NCI-H82 treated with DMSO at 0.1 percent for 48 hours (cell line): Measurements from ENCODE around the gene AFDN.

ENCODE experiments used
- DNase-seq: peaks from one replicate; lab custom pipeline; 2025; ENCODE audit not compliant: unreplicated experiment; lab: John Stamatoyannopoulos, UW

The AFDN gene

DNA sequence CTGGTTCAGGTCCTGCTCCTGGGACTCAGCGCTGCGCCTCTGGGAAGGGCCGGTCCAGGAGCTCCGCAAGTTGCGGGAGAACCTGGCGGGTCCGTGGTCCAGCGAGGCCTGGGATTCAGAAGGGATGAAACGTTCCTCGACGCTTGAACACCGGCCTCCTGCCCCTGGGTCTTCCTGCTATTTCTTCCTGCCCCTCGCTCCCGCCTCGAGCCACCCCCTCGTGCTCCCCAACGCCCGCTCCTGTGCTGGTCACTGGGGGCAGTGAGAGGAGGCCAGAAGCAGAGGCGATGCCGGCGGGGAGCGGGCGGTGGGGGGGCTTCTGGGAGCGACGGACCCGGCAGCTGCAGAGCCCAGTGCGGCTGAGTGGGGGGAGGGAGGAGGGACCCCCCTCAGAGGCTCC, 150.0 kb downstream of the AFDN start:
- DNase-seq = no peak

- no peak for DNase-seq
These were observed 151.2 kb downstream of the AFDN start for GRCh38 chr6:167977717-167978467.

GRCh38 chr6:167978607-167979006, 151.9 kb downstream of the AFDN start:
- no peak for DNase-seq

GRCh38 chr6:167979436-167980139, 152.9 kb downstream of the AFDN start:
- DNase-seq = no peak

- no peak for DNase-seq
These were observed 154.3 kb downstream of the AFDN start for GRCh38 chr6:167980911-167981580.

- no peak for DNase-seq
These were observed 155.3 kb downstream of the AFDN start for GRCh38 chr6:167981916-167982462.

GRCh38 chr6:167984144-167984719, 157.5 kb downstream of the AFDN start:
- DNase-seq = no peak

GRCh38 chr6:167984876-167985604, 158.3 kb downstream of the AFDN start:
- no peak for DNase-seq

GRCh38 chr6:167985911-167986595, 159.3 kb downstream of the AFDN start:
- no peak for DNase-seq

GRCh38 chr6:167987396-167988153, 160.9 kb downstream of the AFDN start:
- no peak for DNase-seq

DNA sequence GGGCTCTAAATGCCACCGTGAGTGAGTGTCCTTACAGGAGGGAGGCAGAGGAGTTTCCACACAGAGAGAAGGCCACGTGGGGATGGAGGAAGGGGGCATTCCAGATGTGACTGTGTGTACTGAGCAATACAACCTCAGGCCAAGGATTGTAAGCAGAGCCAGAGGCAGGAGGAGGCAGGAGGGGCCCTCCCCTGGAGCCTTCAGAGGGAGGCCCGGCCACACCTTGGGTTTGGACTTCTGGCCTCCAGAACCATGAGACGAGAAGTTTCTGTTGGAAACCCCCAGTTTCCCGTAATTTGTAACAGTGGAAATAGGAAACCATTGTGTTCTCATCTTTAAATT, 161.4 kb downstream of the AFDN start:
- no peak for DNase-seq

DNA sequence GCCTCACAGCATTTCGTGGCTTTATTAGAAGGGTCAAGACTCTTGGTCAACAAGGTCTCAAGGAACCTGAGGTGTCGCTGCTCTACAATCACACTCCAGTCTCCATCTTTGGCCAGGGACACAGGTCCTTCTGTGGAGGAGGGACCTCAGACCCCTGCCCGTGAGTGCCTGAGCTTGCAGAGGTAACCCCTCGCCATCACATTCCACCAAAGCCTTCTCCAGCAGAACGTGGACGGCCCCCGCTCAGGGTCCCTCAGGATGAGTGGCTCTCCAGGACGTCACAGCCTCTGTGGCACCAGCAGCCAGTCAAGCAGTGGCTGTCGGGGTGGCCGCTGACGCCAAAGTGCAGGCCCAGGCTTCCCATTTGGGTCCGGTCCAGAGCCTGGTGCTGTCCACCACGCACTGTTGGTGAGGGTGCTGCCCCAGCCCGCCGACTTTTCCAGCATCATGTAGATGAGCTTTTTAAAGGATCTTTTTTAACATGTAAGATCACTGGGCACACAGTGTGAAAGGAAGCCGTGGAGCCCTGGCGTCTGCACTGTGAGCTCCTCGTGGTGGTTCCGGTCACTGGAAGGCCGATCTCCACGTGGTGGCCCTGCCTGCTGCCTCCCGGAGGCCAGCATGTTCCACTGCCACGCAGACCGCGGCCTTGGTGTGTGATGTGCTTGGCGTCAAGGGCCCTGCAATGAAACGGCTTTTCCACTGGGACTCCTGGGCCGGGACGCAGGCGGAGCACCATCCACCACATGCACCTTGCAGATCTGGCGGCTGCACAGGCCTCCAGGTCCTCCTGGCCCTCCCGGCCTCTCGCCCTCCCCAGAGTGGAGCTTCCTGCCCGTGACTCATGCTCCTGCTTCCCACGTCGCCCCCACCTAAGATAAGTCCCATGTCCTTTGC, 162.5 kb downstream of the AFDN start:
- DNase-seq = no peak

- DNase-seq = no peak
These were observed 163.6 kb downstream of the AFDN start for GRCh38 chr6:167990016-167990945.

GRCh38 chr6:167993169-167993568, 166.5 kb downstream of the AFDN start:
- no peak for DNase-seq

- DNase-seq = no peak
These were observed 167.1 kb downstream of the AFDN start for GRCh38 chr6:167993831-167994230.

- no peak for DNase-seq
These were observed 168.6 kb downstream of the AFDN start for GRCh38 chr6:167995302-167995701.

DNA sequence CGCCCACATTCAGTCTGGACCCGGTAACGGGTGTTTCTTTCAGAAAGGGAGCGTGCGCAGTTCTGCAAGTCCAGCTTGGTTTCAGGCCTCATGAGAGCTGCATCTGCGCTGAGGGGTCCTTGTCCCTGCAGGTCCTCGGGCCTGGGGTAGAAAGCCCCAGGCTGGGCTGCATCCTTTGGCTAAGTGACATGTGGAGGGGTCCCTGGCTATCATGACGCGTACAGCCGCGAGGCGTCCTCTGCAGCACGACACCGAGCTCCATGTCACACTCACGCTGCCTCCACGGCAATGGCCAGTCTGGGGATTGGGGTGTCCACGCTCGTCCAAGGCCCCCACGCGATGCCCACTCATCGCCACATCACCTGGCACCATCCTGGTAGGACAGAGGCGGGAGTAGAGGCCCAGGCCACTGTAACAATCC, 169.0 kb downstream of the AFDN start:
- DNase-seq = no peak
